Esophagus squamous epithelium (tissue), 4 donors: ENCODE results near the gene ZNF577.

ENCODE experiments used
- POLR2A ChIP-seq, 4 donors: fragments of 450-650 bp; IDR thresholded peaks; one replicate each; pipeline ENCODE4 v1.6.1; 2017; ENCODE audit warnings: antibody characterized with exemption in 4 of 4, mild to moderate bottlenecking in 4 of 4, moderate library complexity in 3 of 4
- TF ChIP-seq, protein P1 (sequence below), 6 experiments: fragments of 450-650 bp in 4 of 6; fragments of 200-600 bp in 2 of 6; sonication (generic) in 2 of 6; IDR thresholded peaks; one replicate each; pipeline ENCODE4 v1.5.1; 2016 to 2019; ENCODE audit warnings: antibody characterized with exemption in 6 of 6, mild to moderate bottlenecking in 4 of 6, moderate library complexity in 4 of 6

- TF ChIP-seq, protein P1, sequence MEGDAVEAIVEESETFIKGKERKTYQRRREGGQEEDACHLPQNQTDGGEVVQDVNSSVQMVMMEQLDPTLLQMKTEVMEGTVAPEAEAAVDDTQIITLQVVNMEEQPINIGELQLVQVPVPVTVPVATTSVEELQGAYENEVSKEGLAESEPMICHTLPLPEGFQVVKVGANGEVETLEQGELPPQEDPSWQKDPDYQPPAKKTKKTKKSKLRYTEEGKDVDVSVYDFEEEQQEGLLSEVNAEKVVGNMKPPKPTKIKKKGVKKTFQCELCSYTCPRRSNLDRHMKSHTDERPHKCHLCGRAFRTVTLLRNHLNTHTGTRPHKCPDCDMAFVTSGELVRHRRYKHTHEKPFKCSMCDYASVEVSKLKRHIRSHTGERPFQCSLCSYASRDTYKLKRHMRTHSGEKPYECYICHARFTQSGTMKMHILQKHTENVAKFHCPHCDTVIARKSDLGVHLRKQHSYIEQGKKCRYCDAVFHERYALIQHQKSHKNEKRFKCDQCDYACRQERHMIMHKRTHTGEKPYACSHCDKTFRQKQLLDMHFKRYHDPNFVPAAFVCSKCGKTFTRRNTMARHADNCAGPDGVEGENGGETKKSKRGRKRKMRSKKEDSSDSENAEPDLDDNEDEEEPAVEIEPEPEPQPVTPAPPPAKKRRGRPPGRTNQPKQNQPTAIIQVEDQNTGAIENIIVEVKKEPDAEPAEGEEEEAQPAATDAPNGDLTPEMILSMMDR (IDR thresholded peaks at IDR 0.05), result no peak
- no peak for TF ChIP-seq POLR2A (IDR thresholded peaks at IDR 0.05)
These were observed 5.2 kb downstream of the ZNF577 start for GRCh38 chr19:51882518-51882917.
